ENCODE measurements around the gene PKIB. TPM values are rescaled to one million over a fixed set of nuclear protein-coding genes. Genes with fewer than 3 reads are reported as not detected.

Gene PKIB
- polyA plus RNA-seq, 1 donor (not counting 4 experiments of a cell fraction or from before 2014, with no cell fraction given) = 8.7 TPM

- FAIRE-seq (no peak), DNase-seq (ENCODE audit: low read depth, low spot score) (no peak)
- Histone ChIP-seq H2AFZ (ENCODE audit: control insufficient read depth, low read length) (no peak overlapping the region), H3K9me1 (ENCODE audit: control insufficient read depth, extremely low read depth, insufficient read depth, low read length) (no peaks in the 10 kb centered on the region), H3K9me3 (ENCODE audit: control insufficient read depth, low read depth, low read length) (no peaks in the 10 kb centered on the region), H3K27me3 (ENCODE audit: control insufficient read depth, extremely low read depth, insufficient read depth, low read length) (no peaks in the 10 kb centered on the region), H3K79me2 (ENCODE audit: control insufficient read depth, insufficient read depth, low read length) (no peaks in the 10 kb centered on the region), H3K9ac (ENCODE audit: control insufficient read depth, extremely low read depth, insufficient read depth, low read length) (no peak overlapping the region), H3K4me3 (ENCODE audit: control insufficient read depth in 2 of 3, extremely low read depth in 1 of 3, insufficient read depth in 2 of 3, low read depth in 1 of 3, low read length in 3 of 3) (no peak overlapping the region), H3K27ac (ENCODE audit: control insufficient read depth, insufficient read depth, low read length) (no peak overlapping the region), H3K4me2 (ENCODE audit: control insufficient read depth, extremely low read depth, insufficient read depth, low read depth, low read length) (no peak overlapping the region), H4K20me1 (ENCODE audit: control insufficient read depth, extremely low read depth, insufficient read depth, low read length) (no peaks in the 10 kb centered on the region), H3K36me3 (ENCODE audit: control insufficient read depth in 2 of 2, extremely low read depth in 1 of 2, insufficient read depth in 2 of 2, low read length in 2 of 2) (no peaks in the 10 kb centered on the region), H3K4me1 (ENCODE audit: control insufficient read depth, extremely low read depth, insufficient read depth, low read length) (no peaks in the 10 kb centered on the region)
- TF ChIP-seq EZH2 (IDR thresholded peaks at IDR 0.05; ENCODE audit: low read length) (no peak), CTCF (optimal IDR thresholded peaks at IDR 0.05 in 1 of 3, IDR thresholded peaks at IDR 0.05 in 1 of 3, conservative IDR thresholded peaks at IDR 0.05 in 1 of 3; ENCODE audit: extremely low read depth in 1 of 3, insufficient read depth in 2 of 3, low read length in 3 of 3) (no peak)
- dilution Hi-C loops (cut with MboI; ENCODE audit: extremely low pct_ligation_motif_present, low sequenced_read_pairs) = no loop called here
These were observed 46.0 kb upstream of the PKIB start for GRCh38 chr6:122564230-122564629.

DNA sequence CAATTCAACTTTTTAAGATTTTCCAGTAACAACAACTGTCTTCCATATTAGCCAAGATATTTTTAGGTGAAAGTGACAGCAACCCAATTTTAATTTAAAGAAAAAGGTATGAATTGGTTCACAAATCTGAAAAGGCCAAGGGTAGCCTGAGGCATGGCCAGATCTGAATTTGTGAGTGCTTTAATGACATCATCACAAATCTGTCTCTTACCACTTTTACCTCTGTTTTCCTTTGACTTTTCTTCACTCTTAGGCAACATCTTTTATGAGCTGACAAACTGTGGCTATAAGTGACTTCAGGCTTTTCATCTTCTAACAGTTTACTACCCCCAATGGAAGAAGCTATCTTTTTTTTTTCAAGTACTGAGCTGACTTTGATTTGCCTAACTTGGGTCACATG, 44.5 kb upstream of the PKIB start:
- H3K9me3 ChIP-seq (ENCODE audit: control insufficient read depth, low read depth, low read length) = no peaks in the 10 kb centered on the region
- H3K4me2 ChIP-seq (ENCODE audit: control insufficient read depth, extremely low read depth, insufficient read depth, low read depth, low read length) = no peak overlapping the region
- H3K79me2 ChIP-seq (ENCODE audit: control insufficient read depth, insufficient read depth, low read length) = no peaks in the 10 kb centered on the region
- H3K9me1 ChIP-seq (ENCODE audit: control insufficient read depth, extremely low read depth, insufficient read depth, low read length) = no peaks in the 10 kb centered on the region
- TF ChIP-seq CTCF (optimal IDR thresholded peaks at IDR 0.05 in 1 of 3, IDR thresholded peaks at IDR 0.05 in 1 of 3, conservative IDR thresholded peaks at IDR 0.05 in 1 of 3; ENCODE audit: extremely low read depth in 1 of 3, insufficient read depth in 2 of 3, low read length in 3 of 3) = no peak
- no peak for TF ChIP-seq EZH2 (IDR thresholded peaks at IDR 0.05; ENCODE audit: low read length)
- no peak overlapping the region for H3K4me3 ChIP-seq (ENCODE audit: control insufficient read depth in 2 of 3, extremely low read depth in 1 of 3, insufficient read depth in 2 of 3, low read depth in 1 of 3, low read length in 3 of 3)
- no peaks in the 10 kb centered on the region for H3K4me1 ChIP-seq (ENCODE audit: control insufficient read depth, extremely low read depth, insufficient read depth, low read length)
- H3K36me3 ChIP-seq (ENCODE audit: control insufficient read depth in 2 of 2, extremely low read depth in 1 of 2, insufficient read depth in 2 of 2, low read length in 2 of 2) = no peaks in the 10 kb centered on the region
- H3K27me3 ChIP-seq (ENCODE audit: control insufficient read depth, extremely low read depth, insufficient read depth, low read length) = no peaks in the 10 kb centered on the region
- no peak overlapping the region for H2AFZ ChIP-seq (ENCODE audit: control insufficient read depth, low read length)
- no peak overlapping the region for H3K27ac ChIP-seq (ENCODE audit: control insufficient read depth, insufficient read depth, low read length)
- no peak for FAIRE-seq
- DNase-seq (ENCODE audit: low read depth, low spot score) = no peak
- no peaks in the 10 kb centered on the region for H4K20me1 ChIP-seq (ENCODE audit: control insufficient read depth, extremely low read depth, insufficient read depth, low read length)
- dilution Hi-C loops (cut with MboI; ENCODE audit: extremely low pct_ligation_motif_present, low sequenced_read_pairs) = no loop called here
- H3K9ac ChIP-seq (ENCODE audit: control insufficient read depth, extremely low read depth, insufficient read depth, low read length) = no peak overlapping the region
